Vagina (tissue), 2 donors: Measurements from ENCODE around the gene ACADS.

Experiments
- POLR2A ChIP-seq, 2 donors: fragments of 450-650 bp; IDR thresholded peaks; one replicate each; pipeline ENCODE4 v1.6.1; 2017; ENCODE audit warnings: antibody characterized with exemption in 2 of 2, mild to moderate bottlenecking in 2 of 2, moderate library complexity in 2 of 2
- POLR2AphosphoS5 ChIP-seq, 2 donors: sonication (generic); formaldehyde crosslinking; IDR thresholded peaks; one replicate each; pipeline ENCODE4 v1.9.0; 2017; ENCODE audit warnings: antibody characterized with exemption in 2 of 2, mild to moderate bottlenecking in 2 of 2, low read depth in 1 of 2; ENCODE audit not compliant: insufficient read depth in 1 of 2
- TF ChIP-seq, protein P1 (sequence below), 3 experiments: fragments of 450-650 bp in 2 of 3; fragments of 200-600 bp in 1 of 3; sonication (generic) in 1 of 3; IDR thresholded peaks; one replicate each; pipeline ENCODE4 v1.5.1; 2017 to 2019; ENCODE audit warnings: antibody characterized with exemption in 3 of 3, mild to moderate bottlenecking in 2 of 3, moderate library complexity in 2 of 3

DNA sequence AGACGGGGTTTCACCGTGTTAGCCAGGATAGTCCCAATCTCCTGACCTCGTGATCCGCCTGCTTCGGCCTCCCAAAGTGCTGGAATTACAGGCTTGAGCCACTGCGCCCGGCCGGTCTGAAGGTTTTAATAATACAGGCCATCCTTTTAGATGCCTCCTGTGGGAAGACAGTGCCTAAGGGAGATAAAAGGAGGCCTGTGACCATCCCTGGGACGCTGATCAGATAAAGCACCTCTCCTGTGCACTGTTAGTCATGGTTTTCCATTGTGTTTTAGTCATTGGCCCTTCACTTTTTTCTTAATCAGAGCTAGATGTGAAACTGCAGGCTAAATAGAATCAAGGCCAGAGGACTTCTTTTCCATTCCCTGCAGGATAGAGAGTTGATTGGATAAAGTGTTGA is 7.6 kb upstream of the ACADS start:
- TF ChIP-seq, protein P1, sequence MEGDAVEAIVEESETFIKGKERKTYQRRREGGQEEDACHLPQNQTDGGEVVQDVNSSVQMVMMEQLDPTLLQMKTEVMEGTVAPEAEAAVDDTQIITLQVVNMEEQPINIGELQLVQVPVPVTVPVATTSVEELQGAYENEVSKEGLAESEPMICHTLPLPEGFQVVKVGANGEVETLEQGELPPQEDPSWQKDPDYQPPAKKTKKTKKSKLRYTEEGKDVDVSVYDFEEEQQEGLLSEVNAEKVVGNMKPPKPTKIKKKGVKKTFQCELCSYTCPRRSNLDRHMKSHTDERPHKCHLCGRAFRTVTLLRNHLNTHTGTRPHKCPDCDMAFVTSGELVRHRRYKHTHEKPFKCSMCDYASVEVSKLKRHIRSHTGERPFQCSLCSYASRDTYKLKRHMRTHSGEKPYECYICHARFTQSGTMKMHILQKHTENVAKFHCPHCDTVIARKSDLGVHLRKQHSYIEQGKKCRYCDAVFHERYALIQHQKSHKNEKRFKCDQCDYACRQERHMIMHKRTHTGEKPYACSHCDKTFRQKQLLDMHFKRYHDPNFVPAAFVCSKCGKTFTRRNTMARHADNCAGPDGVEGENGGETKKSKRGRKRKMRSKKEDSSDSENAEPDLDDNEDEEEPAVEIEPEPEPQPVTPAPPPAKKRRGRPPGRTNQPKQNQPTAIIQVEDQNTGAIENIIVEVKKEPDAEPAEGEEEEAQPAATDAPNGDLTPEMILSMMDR (IDR thresholded peaks at IDR 0.05): no peak
- no peak for TF ChIP-seq POLR2A (IDR thresholded peaks at IDR 0.05)
- TF ChIP-seq POLR2AphosphoS5 (IDR thresholded peaks at IDR 0.05; ENCODE audit: insufficient read depth in 1 of 2, low read depth in 1 of 2): no peak
